GM21786 (cell line): ENCODE data around the gene GAMT.
"Not testable (repeated sequence)": the region's sequence is repeated elsewhere in the genome, so short reads cannot be mapped to it uniquely, and the experiment has no call there.

Experiments used
- ATAC-seq: cut with Tn5 transposase; IDR thresholded peaks from one replicate; pipeline ENCODE4 v1.9.1; 2021; ENCODE audit not compliant: unreplicated experiment

GAMT gene

DNA sequence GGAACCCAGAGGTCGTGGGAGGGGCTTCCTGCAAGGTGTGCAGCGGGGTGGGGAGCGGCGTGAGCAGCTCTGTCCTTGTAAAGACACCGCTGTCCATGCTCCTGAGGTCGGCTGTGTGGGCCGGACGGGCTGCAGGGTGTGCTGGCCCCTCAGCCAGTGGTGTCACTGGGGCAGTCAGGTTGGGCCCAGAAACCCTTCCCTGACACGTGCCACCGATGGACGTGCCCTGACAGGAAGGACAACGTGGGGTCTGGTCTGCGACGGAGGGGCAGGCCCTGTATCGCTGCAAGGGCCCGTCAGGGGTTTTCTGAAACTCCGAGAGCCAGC is 32.7 kb upstream of the GAMT start:
- no peak for ATAC-seq

DNA sequence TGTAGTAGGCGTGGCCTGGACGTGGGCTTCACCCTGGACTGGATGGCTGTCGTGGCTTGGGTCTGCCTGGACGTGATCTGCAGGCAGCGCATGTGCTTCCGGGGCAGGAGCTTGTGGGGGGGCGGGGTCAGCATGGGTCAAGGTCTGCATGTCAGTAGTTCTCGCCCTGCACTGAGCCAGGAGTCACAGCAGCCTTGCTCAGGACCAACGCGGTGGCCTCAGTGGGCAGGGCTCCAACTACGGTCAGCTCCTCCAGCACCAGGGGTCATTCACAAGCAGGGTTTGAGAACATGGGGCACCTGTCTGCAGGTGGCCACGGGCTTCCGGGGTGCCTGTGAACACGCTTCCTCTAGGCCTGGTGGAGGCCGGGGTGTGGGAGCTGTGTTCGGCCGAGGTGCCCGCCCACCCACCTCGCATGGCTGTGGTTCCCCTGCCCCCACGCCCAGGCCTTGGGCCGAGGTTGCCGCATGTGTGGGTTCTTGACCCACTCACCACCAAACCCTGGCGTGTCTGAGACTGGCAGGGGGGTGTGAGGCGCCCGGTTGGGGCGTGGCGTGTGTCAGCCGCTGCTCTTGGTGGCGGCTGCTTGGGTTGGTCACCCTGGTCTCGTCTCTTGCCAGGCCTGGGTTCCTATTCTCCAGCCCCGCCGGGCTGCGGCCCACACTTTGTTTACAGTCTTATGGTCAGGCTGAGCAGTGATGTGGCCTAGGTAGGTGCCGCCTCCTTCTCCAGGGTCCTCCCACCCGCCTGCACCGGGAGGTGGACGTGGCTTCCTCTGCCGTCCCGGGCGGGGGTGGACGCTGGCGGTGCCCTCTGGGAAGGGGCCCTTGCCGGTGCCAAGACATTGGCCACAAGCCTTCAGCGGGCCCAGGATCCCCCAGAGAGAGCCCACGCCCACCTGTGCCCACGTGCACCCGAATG is 32.0 kb upstream of the GAMT start:
- ATAC-seq: no peak

DNA sequence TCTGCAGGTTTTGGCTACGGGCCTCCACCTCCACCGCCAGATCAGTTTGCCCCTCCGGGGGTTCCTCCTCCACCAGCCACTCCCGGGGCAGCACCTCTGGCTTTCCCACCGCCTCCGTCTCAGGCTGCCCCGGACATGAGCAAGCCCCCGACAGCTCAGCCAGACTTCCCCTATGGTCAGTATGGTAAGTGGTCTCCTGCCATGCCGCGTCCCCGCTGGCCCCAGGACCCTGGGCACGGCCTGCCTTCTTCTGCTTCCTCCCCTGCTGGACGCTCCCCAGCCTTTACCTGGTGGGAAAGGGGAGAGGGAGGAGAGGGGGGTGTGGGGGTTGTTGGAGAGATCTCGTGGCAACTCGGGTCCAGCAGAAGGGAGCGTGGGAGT is 31.2 kb upstream of the GAMT start:
- no peak for ATAC-seq

GRCh38 chr19:1431759-1432506 is 30.6 kb upstream of the GAMT start:
- no peak for ATAC-seq

- no peak for ATAC-seq
Measured at GRCh38 chr19:1430246-1430645, 28.9 kb upstream of the GAMT start.

DNA sequence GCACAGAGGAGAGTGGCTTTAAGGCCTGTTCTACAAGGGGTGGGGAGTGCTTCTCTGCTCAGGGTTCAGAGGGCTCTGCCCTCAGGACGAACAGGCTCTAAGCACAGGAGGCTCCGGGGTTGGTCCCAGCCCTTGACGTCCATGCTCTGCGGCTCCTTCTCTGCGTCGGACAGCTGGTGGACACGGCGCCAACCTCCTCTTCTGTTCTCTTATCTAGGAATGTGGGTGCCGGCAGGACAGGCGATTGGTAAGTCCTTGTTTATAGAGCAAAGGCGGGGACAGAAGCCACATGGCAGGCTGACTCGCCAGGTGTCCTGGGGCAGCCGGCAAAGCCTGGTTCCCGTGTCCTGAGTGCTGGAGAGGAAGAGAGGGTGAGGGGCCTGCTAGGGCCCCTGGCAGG is 28.4 kb upstream of the GAMT start:
- no peak for ATAC-seq

DNA sequence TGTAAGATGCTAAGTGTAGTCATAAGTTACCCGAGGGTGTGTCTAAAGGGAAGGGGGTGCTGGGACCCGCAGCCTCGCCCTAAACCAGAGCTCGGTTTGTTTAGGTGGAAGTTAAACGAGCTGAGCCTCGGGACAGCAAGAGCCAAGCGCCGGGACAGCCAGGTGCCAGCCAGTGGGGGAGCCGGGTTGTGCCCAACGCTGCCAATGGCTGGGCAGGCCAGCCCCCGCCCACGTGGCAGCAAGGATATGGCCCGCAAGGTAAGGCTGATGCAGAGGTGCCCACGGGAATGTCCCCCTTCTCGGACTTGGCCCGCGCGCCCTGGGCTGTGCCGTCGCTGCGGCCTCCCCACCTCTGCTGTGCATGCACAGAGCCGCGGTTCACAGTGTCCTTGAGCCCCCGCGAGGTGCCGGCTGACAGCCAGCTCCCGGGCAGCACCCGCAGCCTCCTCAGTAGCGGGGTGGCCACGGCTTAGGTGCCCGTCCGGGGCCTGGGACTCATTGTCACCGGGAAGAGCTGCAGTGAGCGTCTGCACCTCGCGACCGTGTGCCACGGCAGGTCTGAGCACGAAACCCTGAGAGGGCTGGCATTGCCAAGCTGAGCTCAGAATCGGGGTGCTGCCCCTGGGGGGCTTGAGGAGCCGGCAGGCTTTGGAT is 27.5 kb upstream of the GAMT start:
- ATAC-seq: no peak

GRCh38 chr19:1427221-1427920 is 26.0 kb upstream of the GAMT start:
- no peak for ATAC-seq

- ATAC-seq: no peak
Measured at GRCh38 chr19:1426736-1427135, 25.4 kb upstream of the GAMT start.

- no peak for ATAC-seq
Measured at GRCh38 chr19:1425902-1426301, 24.6 kb upstream of the GAMT start.

DNA sequence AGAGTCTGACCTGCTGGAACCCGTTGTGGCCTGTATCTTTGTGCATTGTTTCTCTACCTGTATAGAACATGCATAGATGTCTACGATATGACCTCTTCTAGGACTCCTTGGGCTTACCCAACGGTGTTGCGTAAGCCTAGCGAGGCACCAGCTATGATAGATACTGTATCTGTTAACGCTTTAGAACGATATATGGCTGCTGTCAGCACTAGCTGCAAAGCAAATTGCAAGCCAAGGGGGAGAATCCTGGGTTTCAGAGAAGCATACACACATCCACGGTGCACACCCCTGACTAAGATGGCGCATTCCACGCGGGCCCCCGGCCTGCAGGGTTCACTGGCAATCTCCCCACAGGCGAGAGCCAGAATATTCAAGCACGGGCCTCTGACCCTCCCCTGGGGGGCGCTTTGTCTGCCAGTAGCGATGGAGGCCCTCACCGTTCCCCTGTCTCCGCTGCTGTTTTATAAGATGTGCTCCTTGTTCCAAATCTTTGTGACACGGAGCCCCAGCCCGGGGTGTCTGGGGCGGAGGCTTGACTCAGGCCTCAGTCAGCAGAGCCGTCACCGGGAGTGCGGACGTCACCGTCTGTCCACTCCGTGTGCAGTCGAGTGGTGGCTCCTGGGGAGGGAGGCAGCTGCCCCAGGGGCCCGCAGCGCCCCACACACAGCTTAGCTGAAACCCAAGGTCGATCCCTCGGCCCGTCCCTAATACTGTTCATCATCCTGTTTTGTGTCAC is 23.9 kb upstream of the GAMT start:
- no peak for ATAC-seq

- no peak for ATAC-seq
Measured at GRCh38 chr19:1424192-1424955, 23.0 kb upstream of the GAMT start.

GRCh38 chr19:1423436-1424191 is 22.3 kb upstream of the GAMT start:
- no peak for ATAC-seq

- ATAC-seq: no peak
Measured at GRCh38 chr19:1422943-1423342, 21.6 kb upstream of the GAMT start.

DNA sequence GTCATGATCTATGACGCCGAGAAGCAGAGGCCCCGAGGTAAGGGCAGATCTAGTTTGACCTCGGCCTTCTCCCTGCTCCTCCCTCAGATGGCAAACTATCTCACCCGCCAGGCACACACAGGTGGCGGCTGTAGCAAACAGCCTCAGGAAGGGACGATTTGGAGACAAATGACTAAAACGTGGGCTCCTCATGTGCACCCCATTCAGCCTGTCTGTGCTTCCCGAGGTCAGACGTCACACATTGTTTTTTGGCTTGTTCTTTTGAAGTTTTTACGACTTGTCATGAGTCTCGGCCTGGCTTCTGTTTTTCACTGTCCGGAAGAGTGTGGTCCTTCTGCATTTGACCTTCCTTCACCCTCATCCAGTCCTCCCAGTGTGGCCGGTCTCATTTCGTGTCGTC is 21.0 kb upstream of the GAMT start:
- ATAC-seq: no peak

DNA sequence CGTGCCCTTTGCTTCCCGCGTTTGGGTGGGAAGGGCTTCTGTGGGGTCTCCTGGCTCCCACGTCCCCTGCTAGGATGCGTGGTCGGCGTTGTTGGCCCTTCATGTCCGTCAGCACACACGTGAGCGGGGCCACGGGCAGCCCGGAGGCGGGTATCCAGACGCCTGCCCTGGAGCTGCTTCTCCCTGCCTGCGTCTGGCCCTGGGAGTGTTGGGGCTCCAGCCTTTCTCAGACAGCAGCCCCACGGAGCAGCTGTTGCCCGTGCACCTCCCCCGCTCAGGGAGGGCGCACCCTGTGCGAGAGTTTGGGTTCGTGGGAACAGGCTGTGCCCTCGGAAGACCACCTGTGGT is 20.6 kb upstream of the GAMT start:
- ATAC-seq: no peak

- no peak for ATAC-seq
Measured at GRCh38 chr19:1421218-1421957, 20.0 kb upstream of the GAMT start.

- ATAC-seq: no peak
Measured at GRCh38 chr19:1420590-1420989, 19.2 kb upstream of the GAMT start.

- not testable (repeated sequence) for ATAC-seq
Measured at GRCh38 chr19:1420085-1420484, 18.7 kb upstream of the GAMT start.
